Measurements from ENCODE around the gene PRKCZ. TPM values are rescaled to one million over a fixed set of nuclear protein-coding genes. Genes with fewer than 3 reads are reported as not detected.
"Not testable (repeated sequence)": the region's sequence is repeated elsewhere in the genome, so short reads cannot be mapped to it uniquely, and the experiment has no call there.

PRKCZ gene
- total RNA-seq, 1 experiment from 2014 or later = 0.58 TPM

DNA sequence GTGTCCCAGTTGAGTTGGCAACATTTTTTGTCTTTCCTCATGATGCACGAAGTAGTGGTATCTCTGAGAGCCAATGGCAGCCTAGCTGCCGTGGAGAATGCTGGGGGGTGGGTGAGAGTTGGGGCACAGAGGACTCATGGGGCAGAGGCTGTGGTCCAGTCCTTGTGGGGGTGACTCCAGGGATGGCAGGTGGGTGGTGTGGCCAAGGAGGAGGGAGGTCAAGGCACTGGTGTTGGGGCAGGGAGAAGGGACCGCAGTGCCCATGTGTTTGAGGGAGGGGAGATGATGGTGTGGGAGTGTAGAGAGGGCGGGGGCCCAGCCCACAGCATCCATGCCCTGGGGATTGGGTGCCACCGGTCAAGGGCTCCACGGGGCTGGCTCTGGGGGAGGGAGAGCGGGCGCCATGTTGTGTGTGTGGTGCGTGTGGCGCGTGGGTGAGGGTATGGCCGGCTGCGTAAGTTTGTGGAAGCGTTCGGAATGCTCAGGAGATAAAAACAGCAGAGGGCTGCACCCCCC lies 63.5 kb downstream of the PRKCZ start:
- H3K27ac ChIP-seq = no peak overlapping the region
- H3K36me3 ChIP-seq = no peaks in the 10 kb centered on the region
- H3K4me3 ChIP-seq = no peak overlapping the region
- H3K27me3 ChIP-seq (replicated peaks) = peaks cover 22% of the 10 kb centered on the region
- DNase-seq (ENCODE audit: low read depth in 1 of 2, low spot score in 2 of 2) = no peak
- H3K9me3 ChIP-seq (replicated peaks) = no peaks in the 10 kb centered on the region
- no peaks in the 10 kb centered on the region for H3K4me1 ChIP-seq (replicated peaks)

DNA sequence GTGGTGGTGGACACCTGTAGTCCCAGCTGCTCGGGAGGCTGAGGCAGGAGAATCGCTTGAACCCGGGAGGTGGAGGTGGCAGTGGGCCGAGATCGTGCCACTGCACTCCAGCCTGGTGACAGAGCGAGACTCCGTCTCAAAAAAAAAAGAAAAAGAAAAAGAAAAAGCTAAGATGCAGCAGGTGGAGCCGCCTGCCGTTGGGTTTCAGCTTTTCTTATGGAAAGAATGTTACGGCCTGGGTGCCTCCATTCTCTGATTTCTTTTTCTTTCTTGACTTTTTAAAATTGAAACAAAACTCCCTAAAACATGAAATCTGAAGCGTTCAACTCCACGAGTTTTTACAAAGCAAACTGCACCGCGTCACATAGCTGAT lies 64.4 kb downstream of the PRKCZ start:
- H3K4me3 ChIP-seq; H3K36me3 ChIP-seq; H3K4me1 ChIP-seq (replicated peaks); DNase-seq (ENCODE audit: low read depth in 1 of 2, low spot score in 2 of 2); H3K9me3 ChIP-seq (replicated peaks); H3K27ac ChIP-seq: not testable (repeated sequence)
- peaks cover 22% of the 10 kb centered on the region for H3K27me3 ChIP-seq (replicated peaks)

DNA sequence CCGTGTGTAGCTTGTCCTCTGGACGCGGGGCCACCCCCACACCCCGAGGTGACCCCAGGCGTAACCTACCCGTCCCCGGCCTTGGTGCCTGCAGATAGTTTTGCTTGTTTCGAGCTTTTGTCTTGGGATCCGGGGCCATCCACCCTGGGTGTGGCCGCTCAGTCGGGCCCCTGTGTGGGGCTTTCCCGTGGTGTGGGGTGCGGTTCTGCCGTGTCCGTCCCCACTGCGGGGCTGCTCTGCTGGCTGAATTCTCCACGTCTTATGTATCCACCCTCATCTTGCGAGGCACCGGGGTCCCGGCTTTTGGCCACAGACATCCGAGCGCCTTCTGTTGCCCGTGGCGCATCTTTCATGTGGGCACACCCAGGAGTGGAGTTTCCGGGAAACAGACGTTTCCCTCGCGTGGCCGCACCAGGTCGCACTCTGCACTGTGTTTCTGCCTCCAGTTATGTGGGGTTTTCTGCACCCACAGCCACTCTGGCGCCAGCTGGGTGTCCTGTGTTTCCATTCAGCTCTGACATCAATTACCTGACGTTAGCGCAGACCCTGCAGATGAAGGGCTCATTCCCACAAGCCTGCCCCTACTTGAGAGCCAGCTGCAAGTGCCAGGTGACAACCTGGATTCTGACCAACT lies 64.9 kb downstream of the PRKCZ start:
- Histone ChIP-seq H3K4me3 (no peak overlapping the region), H3K27me3 (replicated peaks) (peaks cover 22% of the 10 kb centered on the region), H3K27ac (no peak overlapping the region), H3K9me3 (replicated peaks) (0 out of 2 replicates have a peak, but pooled peaks cover 4% of the 10 kb centered on the region), H3K4me1 (replicated peaks) (no peaks in the 10 kb centered on the region), H3K36me3 (no peaks in the 10 kb centered on the region)
- no peak for DNase-seq (ENCODE audit: low read depth in 1 of 2, low spot score in 2 of 2)

DNA sequence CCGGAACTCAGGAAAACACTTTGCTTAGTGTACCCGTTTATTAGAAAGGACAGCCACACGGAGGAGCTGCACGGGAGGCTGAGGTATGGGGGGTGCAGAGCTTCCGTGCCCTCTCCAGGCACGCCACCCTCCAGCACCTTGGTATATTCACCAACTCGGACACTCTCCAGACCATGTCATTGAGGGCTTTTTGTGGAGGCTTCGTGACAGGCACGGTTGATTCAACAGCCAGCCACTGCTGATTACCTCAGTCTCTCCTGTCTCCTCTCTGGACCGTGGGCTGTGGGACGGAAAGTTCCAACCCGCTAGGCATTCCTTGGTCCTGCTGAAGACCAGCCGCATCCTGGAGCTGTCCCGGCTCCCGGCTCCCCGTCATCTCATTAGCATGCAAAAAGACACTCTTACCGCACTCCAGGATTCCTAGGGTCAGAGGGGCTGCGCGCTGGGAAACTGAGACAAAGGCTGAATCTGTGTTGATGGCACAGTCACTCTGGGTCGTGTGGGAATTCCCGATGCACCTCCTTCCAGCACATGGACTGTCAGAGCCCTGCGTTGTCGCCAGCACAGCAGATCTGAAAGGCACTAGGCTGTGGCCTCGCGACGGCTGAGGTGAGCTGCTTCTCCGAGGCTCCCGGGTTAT lies 65.6 kb downstream of the PRKCZ start:
- no peak for DNase-seq (ENCODE audit: low read depth in 1 of 2, low spot score in 2 of 2)
- Histone ChIP-seq H3K9me3 (replicated peaks) (0 out of 2 replicates have a peak, but pooled peaks cover 4% of the 10 kb centered on the region), H3K27me3 (replicated peaks) (peaks cover 22% of the 10 kb centered on the region), H3K4me3 (no peak overlapping the region), H3K27ac (no peak overlapping the region), H3K36me3 (no peaks in the 10 kb centered on the region), H3K4me1 (replicated peaks) (no peaks in the 10 kb centered on the region)

DNA sequence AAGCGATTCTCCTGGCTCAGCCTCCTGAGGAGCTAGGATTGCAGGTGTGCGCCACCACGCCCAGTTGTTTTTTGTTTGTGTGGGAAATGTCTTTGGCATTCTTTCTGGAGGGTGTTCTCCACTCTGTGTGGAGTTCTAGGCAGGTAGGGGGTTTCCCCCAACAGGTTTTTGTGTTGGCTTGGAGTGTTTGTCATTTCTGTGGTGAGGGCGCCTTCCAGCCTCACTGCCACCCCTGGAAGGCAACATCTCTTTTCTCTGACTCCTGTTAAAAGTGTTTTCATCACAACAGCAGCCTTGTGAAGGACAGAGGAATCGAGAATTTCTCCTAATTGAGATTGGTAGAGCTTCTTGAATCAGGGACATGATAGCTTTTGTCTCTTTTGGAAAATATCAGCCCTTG lies 69.7 kb downstream of the PRKCZ start:
- 0 out of 2 replicates have a peak, but pooled peaks cover 4% of the 10 kb centered on the region for H3K9me3 ChIP-seq (replicated peaks)
- H3K27me3 ChIP-seq (replicated peaks) = peaks cover 18% of the 10 kb centered on the region

DNA sequence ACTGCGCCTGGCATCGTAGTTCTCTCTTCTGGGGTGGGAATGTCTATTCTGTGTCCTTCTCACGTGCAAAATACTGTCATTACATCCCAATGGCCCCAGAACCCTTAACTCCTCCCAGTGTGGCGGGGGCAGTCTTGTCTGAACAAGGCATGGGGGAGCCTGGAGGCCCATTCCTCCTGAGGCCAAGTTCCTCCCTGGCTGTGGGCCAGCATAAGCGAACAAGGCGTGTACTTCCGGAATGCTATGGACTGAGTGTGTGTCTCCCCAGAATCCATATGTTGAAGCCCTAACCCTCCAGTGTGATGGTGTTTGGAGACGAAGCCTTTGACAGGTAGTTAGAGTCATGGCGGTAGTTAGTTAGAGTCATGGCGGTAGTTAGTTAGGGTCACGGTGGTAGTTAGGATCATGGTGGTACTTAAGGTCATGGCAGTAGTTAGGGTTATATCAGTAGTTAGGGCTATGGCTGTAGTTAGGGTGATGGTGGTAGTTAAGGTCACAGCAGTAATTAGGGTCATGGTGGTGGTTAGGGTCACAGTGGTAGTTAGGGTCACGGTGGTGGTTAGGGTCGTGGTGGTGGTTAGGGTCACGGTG lies 71.0 kb downstream of the PRKCZ start:
- H3K4me3 ChIP-seq = no peak overlapping the region
- H3K9me3 ChIP-seq (replicated peaks) = 0 out of 2 replicates have a peak, but pooled peaks cover 4% of the 10 kb centered on the region
- peaks cover 5% of the 10 kb centered on the region for H3K27me3 ChIP-seq (replicated peaks)
- H3K4me1 ChIP-seq (replicated peaks) = no peaks in the 10 kb centered on the region
- H3K36me3 ChIP-seq = no peaks in the 10 kb centered on the region
- no peak overlapping the region for H3K27ac ChIP-seq
- no peak for DNase-seq (ENCODE audit: low read depth in 1 of 2, low spot score in 2 of 2)

More for the DNA sequence above, 69.7 kb downstream of the PRKCZ start:
- Histone ChIP-seq H3K36me3 (no peaks in the 10 kb centered on the region), H3K27ac (no peak overlapping the region), H3K4me1 (replicated peaks) (no peaks in the 10 kb centered on the region), H3K4me3 (no peak overlapping the region)
- no peak for DNase-seq (ENCODE audit: low read depth in 1 of 2, low spot score in 2 of 2)

DNA sequence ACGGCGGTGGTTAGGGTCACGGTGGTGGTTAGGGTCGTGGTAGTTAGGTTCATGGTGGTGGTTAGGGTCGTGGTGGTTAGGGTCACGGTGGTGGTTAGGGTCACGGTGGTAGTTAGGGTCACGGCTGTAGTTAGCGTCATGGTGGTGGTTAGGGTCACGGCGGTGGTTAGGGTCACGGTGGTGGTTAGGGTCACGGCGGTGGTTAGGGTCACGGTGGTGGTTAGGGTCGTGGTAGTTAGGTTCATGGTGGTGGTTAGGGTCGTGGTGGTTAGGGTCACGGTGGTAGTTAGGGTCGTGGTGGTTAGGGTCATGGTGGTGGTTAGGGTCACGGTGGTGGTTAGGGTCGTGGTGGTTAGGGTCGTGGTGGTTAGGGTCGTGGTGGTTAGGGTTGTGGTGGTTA lies 71.6 kb downstream of the PRKCZ start:
- not testable (repeated sequence) for H3K36me3 ChIP-seq; H3K9me3 ChIP-seq (replicated peaks); H3K27ac ChIP-seq; DNase-seq (ENCODE audit: low read depth in 1 of 2, low spot score in 2 of 2); H3K27me3 ChIP-seq (replicated peaks); H3K4me1 ChIP-seq (replicated peaks); H3K4me3 ChIP-seq

DNA sequence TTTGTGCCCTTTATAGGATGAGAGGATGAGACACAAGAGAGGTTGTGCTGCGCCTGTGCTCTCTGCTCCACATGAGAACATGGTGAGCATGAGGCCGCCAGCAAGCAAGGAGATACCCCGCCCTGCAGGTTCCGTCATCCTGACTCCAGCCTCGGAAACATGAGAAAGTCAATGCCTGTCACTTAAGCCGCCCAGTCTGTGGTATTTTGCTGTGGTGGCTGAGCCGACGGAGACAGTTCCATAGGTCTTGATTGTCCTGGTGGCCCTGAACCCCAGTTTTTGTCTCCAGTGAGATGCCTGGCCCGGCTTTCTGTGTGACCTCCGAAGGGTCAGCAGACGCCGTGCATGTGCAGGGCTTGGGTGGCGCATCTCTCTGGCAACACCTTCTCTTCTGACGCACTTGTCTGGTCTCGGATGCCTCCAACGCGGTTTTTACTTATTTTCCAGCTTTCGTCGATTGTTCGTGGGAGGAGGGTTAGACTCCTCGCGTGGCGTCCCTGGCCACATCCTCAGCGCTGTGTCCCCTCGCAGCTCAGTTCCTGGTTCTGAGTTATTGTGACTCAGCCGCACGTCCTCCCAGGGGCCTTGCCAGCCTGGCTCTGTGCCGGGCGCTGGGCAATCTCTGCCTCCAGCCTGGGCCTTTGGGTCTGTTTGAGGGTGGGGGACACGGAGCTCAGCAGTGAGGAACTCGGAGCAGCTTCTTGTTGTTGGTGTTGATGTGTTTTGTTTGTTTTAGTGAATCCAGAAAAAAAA lies 74.4 kb downstream of the PRKCZ start:
- H3K36me3 ChIP-seq = no peaks in the 10 kb centered on the region
- H3K4me1 ChIP-seq (replicated peaks) = no peaks in the 10 kb centered on the region
- no peaks in the 10 kb centered on the region for H3K9me3 ChIP-seq (replicated peaks)
- no peak overlapping the region for H3K4me3 ChIP-seq
- DNase-seq (ENCODE audit: low read depth in 1 of 2, low spot score in 2 of 2) = no peak
- H3K27me3 ChIP-seq (replicated peaks) = no peaks in the 10 kb centered on the region
- H3K27ac ChIP-seq = no peak overlapping the region

DNA sequence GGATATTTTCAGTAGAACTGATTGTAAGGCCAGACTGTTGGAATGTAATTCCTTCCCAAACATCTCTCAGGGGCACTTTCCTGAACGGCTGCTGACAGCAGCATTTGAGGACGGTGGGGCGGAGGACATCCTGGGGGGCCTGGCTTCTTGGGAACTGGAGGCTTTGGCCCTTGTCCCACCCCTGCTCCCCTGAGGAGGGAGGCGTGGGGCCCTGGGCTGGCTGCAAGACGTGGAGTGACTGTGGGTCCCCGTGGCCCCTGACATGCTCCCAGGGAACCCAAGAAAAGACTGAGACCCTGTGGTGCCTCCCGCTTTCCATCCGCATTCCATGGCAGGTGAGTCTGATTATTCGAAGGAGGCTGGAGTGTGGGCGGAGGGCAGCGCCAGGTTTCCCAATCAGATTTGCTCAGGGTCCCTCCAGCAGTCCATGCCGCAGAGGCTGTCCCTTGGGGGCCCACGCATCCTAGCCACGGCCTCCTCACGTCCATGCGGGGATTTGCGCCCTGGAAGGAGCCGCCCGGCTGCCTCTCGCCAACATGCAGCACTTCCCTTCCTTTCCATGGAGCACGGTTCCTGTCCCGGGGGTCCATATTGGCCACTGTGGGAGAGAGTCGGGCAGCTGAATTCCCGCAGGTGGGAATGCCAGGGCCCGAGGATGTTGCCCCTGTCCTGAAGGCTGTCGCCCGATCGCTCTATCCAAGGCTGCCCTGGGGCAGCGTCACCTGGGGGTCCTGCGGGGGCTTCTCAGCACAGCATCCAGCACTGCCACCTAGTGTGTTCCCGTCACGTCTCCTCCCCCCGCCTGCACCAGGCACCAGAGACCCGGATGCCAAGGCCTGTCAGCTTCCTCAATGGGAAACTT lies 75.4 kb downstream of the PRKCZ start:
- Histone ChIP-seq H3K27ac (no peak overlapping the region), H3K27me3 (replicated peaks) (no peaks in the 10 kb centered on the region), H3K4me1 (replicated peaks) (no peaks in the 10 kb centered on the region), H3K4me3 (no peak overlapping the region), H3K9me3 (replicated peaks) (no peaks in the 10 kb centered on the region), H3K36me3 (no peaks in the 10 kb centered on the region)
- no peak for DNase-seq (ENCODE audit: low read depth in 1 of 2, low spot score in 2 of 2)

DNA sequence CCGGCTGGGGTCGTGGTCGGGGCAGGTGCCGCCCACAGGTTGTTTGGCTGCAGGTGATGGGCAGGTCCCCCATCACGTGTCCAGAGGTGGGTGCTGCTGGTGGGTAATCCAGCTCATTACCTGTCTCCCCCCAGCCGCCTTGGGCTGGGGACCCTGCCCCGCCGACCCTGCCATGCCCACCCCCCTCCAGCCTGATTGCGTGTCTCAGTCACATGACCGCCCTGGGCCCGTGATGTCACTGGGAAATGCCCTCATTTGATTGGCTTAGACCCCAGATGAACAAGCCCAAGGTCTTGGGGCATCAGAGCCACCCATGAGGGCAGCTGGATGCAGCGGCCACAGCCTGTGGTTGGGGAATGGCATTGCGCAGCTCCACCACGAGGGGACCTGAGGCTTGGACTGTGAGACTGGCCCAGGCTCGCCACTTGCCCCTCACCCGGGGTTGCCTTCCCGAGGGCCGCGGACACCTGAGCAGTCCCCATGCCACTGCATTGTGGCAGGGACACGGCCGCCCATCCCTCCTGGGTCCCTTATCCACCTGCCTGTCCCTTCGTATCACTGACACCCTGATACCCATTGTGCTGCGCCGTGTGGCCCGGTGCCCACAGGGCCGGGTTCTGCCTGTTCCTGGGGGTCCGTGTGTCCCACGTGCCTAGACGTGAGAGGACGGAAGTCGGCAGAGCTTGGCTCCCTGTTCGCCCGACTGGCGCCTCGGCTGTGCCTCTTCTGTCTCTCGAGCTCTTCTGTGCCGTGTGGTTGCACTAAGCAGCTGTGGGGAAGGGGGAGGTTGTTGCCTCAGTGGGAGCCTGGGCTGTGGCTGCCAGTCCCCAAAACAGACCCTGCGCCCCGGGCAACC lies 76.3 kb downstream of the PRKCZ start:
- H3K4me3 ChIP-seq = no peak overlapping the region
- no peaks in the 10 kb centered on the region for H3K36me3 ChIP-seq
- no peaks in the 10 kb centered on the region for H3K9me3 ChIP-seq (replicated peaks)
- peak in 1 of 2 experiments; percentile 41 for DNase-seq (ENCODE audit: low read depth in 1 of 2, low spot score in 2 of 2)
- H3K27me3 ChIP-seq (replicated peaks) = no peaks in the 10 kb centered on the region
- no peak overlapping the region for H3K27ac ChIP-seq
- H3K4me1 ChIP-seq (replicated peaks) = peaks cover under 1% of the 10 kb centered on the region; the same call in 1 of the 2 replicates

DNA sequence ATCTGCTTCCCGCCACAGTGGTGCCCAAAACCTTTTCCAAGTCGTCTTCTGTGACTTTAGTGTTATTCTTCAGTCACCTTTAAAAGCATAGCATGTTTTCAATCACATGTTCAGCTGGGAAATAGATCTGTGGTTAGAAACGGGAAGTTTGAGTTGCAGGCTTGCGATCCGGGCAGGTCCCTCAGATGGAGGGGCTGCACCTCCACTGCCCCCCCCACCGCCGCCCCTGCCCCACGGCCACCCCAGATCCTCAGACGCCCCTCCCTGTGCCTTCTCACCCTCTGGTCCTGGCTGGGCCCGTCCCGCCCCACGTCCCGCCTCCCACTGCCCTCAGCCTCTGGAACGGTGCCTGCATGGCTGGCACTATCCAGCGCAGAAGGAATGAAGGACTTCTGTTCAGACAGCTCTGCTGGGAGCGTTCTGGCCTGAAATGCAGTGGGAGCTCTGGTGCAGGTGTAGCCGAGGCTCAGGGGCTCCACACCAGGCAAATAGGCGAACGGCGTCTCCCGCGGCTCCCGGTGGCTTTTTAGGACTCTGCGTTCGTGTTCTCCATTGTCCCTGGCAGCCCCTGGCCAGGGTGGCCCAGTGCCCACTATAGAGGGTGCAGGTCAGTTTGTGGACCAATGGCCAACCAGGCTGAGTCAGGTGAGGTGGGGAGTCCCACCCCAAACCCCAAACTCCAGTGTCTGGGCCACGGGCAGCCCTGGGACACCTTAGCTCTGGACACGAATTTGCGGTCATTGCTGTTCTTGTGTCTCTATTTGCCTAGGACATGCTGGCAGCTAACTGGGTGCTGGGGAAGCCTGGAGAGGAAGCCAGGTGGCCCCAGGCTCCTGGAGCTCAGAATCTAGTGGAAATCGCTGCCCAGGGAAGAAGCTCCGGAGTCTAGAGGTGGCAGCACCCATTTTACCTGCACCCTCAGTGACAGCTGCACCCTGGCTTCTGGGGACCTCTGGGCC lies 77.3 kb downstream of the PRKCZ start:
- Histone ChIP-seq H3K27me3 (replicated peaks) (no peaks in the 10 kb centered on the region), H3K4me3 (no peak overlapping the region), H3K27ac (no peak overlapping the region), H3K9me3 (replicated peaks) (no peaks in the 10 kb centered on the region), H3K4me1 (replicated peaks) (peaks cover 9% of the 10 kb centered on the region), H3K36me3 (no peaks in the 10 kb centered on the region)
- peak in 1 of 2 experiments; percentile 36 for DNase-seq (ENCODE audit: low read depth in 1 of 2, low spot score in 2 of 2)

Measured in SJSA1 (cell line).